ENCODE measurements around the gene RUNX1. TPM values are rescaled to one million over a fixed set of nuclear protein-coding genes. Genes with fewer than 3 reads are reported as not detected.
A peak's percentile ranks its signal among the peaks of the same experiment; 100 is the strongest.

The RUNX1 gene
- total RNA-seq, 1 donor from 2014 or later, result 2.2 TPM

DNA sequence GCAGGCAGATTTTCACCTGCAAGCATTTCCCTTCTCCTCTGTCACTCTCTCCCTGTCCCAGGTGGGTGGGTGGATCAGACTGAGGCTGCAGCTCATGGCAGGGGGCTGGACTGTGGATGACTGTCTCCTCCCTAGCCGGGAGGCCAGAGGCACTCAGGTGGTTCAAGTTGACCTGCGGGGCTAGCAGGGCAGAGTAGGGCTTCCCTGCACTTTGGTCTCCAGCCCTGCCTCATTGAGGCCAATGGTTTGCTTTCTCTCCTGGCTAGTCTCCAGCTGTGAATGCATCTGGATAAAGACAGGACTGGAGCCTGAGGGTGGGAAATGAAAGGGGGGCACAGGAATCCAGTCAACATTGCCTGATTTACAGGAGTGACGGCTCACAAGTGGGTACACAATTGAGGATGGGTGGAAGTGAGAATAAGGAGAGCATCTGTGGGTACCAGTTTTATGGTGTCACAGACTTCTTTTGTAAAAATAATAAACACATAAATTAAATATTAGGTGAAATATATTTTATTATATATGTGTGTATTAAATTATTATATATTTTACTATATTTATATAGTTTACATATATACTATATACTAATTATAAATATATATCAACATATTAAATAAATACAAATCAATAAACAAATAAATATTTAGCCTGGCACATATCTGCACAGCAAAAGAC is 25.6 kb downstream of the RUNX1 start:
- DNase-seq, result no peak
- ATAC-seq, result no peak
- intact Hi-C loops (cut with micrococcal nuclease), result no loop called here

DNA sequence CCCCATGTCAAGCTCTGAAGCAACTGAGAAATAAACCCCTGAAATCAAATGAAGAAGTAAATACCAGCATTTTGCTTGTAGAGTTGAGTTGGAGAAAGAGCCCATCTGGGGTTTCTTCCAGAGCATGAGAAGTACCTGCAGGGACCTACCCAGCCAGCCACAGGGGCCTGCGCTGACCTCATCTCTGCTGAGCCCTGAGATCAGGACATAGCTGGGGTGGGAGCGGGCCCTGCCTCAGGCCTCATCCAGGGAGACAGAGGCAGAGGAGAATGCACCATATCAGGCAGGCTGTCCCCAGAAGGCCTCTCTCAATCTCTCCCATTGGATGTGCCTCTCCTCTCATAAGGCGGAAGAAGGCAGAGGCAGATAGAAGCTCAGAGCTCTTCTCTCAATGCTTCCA is 27.6 kb downstream of the RUNX1 start:
- ATAC-seq (no peak), DNase-seq (no peak)
- intact Hi-C loops (cut with micrococcal nuclease), result no loop called here

DNA sequence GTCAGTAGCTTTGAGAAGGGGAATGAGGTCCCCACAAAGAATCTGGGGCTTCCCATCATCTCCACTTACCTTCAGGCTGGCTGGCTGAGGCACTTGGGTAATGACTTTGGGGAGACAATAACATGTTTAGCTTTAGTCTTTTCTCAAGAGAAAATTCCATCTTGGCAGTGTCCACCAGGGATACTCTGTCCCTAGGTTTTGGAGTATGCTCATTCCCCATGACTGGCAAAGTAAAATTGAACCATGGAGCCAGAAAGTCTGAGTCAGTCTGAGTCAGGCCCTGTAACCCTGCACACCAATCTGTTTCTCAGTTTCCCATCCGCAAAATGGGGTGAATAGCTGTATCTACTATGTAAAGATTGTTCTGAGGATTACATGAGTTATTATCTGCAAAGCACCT is 28.2 kb downstream of the RUNX1 start:
- no peak for ATAC-seq
- intact Hi-C loops (cut with micrococcal nuclease), result no loop called here
- no peak for DNase-seq

DNA sequence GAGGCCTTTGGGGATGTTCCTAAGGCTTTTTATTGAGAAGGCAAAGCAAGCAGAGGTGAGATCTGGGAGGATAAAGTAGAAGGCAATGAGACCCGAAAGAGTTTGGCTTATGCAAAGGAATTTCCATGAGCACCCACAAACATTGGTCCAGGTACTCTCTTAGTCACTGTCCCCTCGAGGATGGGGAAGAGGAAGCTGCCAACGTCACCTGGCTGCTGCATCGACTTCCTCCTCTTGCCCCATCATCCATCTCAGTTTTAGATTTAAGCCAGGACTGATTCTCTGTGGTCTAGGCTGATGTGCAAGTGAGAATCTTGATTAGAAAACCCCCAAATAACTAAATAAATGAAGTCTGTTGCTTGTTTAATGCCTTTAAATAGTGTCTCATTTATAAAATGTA is 28.7 kb downstream of the RUNX1 start:
- ATAC-seq (no peak), DNase-seq (no peak)
- intact Hi-C loops (cut with micrococcal nuclease), result no loop called here

DNA sequence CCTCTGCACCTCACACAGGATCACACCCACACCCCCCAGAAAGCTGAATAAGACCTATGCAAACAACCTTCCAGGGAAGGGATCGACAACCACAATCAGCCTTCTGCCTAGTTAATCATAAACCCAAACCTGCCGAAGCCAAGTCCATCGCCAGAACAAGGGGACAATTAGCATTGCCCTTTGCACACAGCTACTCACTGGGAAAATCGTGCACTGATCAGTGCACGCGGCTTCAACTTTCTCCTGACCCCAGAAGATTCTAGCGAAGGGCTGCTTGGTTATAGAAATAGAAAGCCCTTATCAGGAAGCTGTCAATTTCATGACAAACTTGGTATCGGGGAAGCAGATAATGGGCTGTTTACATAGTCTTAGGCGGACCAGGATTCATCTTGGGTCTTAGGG is 29.5 kb downstream of the RUNX1 start:
- intact Hi-C loops (cut with micrococcal nuclease), result no loop called here
- DNase-seq, result no peak
- no peak for ATAC-seq

DNA sequence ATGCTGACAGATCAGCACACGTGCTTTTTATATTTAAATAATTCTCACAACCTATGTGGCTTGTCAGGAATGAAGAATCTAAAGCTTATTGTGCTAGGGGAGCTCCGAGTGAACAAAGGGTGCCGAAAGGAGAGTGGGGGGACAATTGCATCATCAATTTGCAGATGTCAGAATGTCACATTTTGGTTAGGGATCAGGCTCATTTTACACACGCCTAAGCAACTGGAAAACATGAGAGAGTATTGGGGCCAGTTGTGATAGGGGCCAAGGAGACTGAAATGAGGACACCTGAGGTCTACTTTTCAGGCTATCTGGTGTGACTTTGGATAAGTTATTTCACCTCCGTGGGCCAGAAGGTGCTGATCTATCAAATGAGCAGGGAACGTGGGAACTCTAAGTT is 31.8 kb downstream of the RUNX1 start:
- DNase-seq (no peak), ATAC-seq (no peak)
- intact Hi-C loops (cut with micrococcal nuclease), result no loop called here

DNA sequence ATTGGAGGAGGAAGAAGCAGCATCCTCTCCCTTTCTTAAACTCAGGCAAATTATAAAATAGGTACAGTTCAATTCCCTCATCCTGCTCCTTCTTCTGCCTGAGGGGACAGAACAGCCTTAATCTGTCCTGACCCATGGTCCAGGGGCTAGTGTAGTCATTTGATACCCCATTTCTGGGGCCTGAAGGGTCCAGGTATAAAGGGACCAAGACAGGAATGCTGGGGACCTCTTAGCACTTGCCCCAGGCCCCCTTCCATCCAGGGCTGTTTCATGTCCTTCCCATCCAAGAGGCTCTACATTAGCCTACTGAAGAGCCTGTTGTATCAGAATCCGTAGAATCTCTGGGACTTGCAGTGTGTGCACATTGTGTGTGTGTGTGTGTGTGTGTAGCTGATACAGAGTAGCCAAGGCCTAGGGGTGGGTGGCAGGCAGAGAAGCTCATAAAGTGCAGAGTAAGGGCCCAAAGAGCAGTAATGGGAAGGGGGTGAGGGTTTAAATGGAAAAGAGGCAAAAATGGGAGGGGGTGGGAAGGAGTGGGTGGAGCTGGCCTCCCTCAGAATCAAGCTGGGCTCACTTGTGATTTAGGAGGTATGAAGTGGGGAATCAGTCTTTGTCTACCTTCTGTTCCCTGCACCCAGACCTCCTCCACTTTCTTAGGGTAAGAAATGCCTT is 32.4 kb downstream of the RUNX1 start:
- intact Hi-C loops (cut with micrococcal nuclease), result no loop called here
- no peak for DNase-seq
- no peak for ATAC-seq

DNA sequence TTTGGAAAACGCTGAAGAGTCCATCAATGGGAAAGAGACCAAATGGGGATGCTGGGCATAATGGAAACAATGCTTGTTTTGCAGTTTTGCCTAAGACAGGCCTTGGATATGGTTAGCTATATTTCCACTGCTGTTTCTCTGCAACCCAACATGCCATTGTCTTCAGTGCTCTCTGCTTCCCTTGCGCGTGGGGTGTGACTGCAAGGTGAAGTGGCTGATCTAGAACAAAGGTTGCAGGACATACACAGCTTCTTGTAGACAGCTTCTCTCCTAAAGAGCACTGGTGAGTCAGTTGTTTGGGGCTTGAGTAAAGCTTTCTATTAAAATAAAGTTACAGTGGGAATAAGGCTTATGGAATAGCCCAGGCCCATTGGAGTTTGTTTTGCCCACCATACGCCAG is 33.0 kb downstream of the RUNX1 start:
- DNase-seq, result no peak
- ATAC-seq, result no peak
- intact Hi-C loops (cut with micrococcal nuclease), result no loop called here

DNA sequence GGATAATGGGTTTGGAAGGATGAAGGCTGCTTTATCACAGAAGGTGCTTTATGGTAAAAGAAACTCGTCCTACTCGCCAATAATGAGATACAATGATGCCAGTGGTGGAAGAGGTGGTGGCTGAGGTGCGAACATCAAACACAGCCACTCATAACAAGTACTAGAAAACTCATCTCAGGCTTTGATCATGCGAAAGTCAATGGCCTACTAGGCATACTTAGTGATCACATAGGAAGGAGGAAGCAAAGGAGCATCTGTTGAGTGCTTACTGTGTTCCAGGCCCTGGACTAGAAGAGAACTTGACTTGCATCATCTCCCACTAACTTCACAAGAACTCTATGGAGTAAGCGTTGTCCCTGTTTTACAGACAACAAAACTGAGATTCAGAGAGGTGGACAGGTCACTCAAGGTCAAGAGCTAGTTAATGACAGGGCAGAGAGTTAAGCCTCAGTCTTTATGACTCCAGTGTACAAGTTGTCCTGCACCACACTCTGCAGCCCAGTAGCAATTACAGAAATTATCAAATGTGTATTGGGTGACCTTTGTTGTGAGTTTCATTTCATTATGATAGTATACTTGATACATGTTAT is 33.6 kb downstream of the RUNX1 start:
- intact Hi-C loops (cut with micrococcal nuclease), result no loop called here
- DNase-seq (no peak), ATAC-seq (no peak)

DNA sequence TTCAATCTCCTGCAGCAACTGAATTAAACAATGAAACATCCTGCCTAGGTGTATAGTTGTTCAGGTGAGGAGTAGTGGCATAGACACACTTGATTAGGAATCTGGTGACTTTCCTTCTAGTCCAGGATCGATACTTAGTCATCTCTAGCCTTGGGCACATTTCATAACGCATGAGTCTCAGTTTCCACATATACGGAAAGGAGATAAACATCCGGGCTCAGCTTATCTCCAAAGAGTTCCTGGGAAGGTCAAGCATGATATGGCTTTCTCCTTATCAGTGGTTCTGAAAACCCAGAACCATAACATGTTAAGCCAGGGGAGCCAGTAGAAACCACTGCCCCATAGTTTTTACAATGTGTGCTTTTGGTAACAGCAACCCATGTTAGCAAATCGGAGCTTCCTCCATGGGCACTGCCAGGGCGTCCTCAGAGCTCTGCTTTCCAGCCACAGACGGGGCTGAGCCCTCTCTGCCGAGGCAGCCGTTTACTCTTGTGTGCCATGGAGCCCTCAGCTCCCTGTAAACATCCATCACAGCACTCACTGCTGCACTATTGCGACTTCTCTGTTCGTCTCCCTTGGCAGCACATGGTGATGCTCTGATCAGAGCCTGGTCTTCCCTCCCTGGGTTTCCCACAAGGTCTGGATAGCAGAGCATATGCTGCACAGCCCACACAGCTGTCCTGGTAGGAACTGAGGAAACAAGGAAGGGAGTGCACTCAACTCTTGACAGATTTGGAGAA is 34.6 kb downstream of the RUNX1 start:
- intact Hi-C loops (cut with micrococcal nuclease), result no loop called here
- no peak for ATAC-seq
- no peak for DNase-seq

DNA sequence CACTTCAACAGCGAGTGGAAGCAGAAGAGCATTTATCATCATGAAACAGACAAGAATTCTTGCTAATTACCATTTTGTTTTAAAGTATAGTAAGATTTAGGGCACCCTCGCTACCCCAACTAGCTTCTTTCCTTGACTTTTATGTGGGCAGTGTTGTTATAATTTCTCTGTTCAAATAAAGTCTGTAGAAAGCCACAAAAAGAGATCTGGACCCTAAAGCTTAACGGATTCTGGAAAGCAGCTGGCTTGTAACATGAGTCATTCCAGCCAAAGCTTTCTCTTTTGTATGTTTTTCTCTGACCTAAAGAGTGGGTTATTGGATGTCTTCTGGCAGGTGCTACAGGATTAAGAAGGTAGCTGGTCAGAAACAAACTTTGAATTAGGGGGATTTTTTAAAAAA is 37.4 kb downstream of the RUNX1 start:
- ATAC-seq (no peak), DNase-seq (no peak)
- intact Hi-C loops (cut with micrococcal nuclease), result no loop called here

DNA sequence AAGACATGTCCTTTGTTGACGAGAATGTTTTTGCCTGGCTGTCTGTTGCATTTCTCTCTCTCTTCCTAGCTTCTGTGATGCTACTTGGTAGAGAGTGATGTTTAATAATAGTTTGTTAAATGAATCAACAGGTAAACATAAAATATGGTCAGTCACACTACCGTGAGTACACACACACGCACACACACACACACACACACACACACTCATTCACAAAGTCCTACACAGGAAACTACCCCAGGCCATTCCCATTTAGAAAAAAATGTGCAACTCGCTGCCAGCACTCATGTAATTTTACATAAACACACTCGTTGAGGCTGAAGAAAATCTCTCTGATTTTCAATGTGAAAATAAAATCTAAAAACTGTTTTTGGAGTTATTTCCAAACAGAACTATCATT is 38.7 kb downstream of the RUNX1 start:
- intact Hi-C loops (cut with micrococcal nuclease), result no loop called here
- DNase-seq, result no peak
- no peak for ATAC-seq

DNA sequence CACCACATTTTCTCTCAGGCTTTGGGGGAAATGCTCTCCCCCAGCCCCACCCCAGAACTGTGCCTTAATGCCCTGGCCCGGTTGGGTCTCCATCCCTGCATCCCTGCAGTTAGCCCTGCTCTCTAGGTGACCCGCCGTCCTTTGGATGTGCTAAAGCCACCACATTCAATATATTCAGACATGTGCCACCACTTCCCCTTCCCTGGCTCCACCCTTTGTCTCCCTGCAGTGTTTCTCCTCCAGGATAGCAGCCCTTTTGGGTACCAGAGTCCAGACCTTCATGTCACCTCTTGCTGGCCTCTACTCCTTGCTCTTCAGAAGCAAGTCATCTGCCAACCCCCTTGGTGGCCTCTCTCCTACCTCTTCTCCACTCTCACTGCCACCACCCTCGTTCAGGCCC is 41.8 kb downstream of the RUNX1 start:
- ATAC-seq (no peak), DNase-seq (no peak)
- intact Hi-C loops (cut with micrococcal nuclease), result no loop called here

DNA sequence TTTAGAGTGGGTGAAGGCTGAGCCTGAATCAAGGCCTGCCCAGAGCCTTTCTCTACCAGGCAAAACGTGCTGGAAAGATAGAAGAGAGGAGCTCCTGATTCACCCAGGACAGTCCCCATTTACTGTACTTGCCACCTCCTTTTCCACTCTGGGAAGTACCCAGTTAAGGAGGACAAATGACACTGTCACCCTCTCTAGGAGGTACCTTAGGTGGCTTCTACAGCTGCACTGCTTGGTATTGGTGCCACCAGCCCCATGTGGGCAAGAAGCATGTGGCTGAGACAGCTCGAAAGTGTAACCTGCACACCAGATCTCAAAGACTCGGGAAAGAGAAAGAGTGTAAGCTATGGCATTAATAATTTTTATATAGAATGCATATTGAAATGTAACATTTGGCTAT is 42.3 kb downstream of the RUNX1 start:
- ATAC-seq, result no peak
- no peak for DNase-seq
- intact Hi-C loops (cut with micrococcal nuclease), result no loop called here

DNA sequence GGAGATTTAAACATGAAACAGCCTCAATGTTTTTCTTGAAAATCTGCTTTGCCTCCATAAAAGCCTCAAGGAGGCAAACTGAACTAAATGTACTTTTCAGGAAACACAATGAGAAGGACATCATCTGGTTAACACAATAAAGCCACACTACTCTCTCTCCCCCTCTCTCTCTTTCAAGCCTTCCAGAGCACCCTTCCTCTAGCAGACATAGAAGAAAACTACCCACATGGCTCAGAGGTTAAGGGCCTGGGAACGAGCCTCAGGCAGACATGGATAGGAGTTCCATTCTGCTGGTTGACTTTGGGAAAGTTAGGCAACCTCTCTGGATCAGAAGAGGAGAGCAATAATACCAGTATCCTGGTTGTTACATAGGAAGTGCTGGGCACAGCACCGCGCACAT is 42.9 kb downstream of the RUNX1 start:
- intact Hi-C loops (cut with micrococcal nuclease), result no loop called here
- ATAC-seq, result no peak
- DNase-seq, result no peak

DNA sequence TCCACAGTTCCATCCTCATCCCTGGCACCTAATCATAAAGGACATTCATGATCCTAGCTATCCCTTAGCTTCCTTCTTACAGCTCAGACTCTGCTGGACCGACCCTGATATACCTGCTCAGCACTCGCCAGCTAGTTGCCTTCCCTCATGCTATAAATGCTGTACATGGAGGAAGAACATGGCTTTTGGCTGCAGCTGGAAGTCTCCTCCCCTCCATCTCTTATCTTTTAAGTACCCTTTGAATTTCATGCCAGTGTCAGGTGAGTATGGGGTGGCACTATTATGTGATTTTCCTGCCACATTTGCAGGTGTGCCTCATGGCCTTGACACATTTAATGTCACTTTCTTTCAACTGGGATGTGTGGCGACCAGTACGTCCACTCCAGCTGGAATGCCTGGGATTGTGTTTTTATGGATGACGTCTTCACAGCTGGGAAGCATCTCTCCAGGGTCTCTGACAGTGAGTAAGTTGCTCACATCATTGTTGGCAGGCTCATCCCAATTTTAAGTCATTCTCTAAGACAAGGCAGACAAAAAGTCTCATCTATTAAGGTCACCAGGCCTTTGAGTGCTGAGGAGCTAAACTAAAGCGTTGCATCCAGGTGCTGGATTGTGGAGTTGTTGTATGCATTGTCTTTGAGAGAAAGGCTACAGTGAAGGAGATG is 43.4 kb downstream of the RUNX1 start:
- intact Hi-C loops (cut with micrococcal nuclease), result no loop called here
- no peak for DNase-seq
- ATAC-seq, result peak; percentile 68

DNA sequence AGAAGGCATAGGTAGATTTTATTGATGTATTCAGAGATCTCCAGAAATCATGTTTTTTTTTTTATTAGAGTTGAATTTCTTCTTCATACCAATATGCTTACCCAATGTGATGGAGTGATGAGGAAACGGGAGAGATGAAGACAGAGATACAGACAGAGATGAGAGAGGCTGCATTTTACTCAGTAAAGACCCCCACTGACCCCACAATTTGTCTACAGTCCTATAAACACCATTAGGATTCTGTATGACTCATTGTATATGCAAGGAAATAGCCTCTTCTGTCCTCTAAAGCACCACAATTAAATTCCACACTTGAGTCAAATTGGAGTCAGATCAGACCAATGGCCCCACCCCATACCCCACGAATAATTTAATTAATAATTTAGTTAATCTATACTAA is 44.0 kb downstream of the RUNX1 start:
- DNase-seq (no peak), ATAC-seq (no peak)
- intact Hi-C loops (cut with micrococcal nuclease), result no loop called here

DNA sequence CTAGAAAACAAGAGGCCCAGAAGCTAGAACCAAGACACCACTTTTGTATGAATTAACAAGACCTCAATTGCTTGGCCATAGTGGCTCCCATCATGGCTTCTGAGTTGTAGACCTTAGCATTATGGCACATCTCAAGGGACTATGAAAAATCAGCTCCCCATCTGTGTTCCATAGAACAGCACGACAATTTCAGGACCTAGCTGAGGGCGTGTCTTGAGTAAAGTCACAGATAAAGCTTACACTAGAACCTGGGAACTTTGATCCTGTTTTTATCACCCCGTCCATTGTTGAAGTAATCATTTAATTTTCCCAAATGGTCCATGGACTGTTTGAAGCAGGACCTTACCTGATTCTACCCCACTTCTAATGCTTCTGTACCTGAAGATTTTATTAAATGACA is 44.8 kb downstream of the RUNX1 start:
- DNase-seq, result no peak
- ATAC-seq, result no peak
- intact Hi-C loops (cut with micrococcal nuclease), result no loop called here

DNA sequence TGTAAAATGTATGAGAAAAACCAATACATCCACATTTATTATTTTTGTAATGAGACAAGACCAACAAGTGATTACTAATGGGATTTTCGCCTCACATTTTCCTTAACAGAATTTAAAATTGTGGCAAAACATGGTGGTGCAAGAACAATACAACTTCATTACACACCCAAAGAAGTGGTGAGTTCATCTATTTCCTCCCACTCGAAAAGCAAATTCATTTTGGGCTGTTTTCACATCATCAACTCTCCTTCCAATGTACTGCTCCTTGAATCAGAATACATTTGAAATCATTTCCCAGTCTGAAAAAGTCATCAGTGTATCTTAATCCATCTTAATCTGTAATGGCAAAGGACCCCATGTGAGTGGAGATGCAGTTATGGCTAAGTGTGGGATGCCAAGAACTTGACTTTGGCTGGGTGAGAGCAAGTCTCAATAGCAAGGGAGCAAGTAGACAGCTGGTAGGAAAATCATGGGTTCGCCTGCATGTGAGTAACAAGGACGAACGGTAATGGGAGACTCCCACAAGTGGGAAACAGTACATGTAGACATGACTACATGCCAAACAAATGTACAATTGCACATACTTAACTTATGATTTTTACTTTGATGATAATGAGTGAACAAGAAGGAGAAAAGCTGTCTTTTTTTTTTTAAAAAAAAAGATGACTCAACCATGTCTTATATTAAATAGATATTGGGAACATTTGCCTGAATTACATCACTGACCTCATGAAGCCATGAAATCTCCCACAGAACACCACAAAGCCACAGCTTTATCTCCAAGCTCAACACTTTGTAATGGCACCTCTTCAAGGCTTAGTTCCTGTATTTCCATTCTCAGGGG is 46.0 kb downstream of the RUNX1 start:
- ATAC-seq, result peak; percentile 17
- no peak for DNase-seq
- intact Hi-C loops (cut with micrococcal nuclease), result no loop called here

Measured in left ventricle myocardium superior (tissue), 1 donor.